ENCODE results near the gene NEDD9.

The NEDD9 gene

DNA sequence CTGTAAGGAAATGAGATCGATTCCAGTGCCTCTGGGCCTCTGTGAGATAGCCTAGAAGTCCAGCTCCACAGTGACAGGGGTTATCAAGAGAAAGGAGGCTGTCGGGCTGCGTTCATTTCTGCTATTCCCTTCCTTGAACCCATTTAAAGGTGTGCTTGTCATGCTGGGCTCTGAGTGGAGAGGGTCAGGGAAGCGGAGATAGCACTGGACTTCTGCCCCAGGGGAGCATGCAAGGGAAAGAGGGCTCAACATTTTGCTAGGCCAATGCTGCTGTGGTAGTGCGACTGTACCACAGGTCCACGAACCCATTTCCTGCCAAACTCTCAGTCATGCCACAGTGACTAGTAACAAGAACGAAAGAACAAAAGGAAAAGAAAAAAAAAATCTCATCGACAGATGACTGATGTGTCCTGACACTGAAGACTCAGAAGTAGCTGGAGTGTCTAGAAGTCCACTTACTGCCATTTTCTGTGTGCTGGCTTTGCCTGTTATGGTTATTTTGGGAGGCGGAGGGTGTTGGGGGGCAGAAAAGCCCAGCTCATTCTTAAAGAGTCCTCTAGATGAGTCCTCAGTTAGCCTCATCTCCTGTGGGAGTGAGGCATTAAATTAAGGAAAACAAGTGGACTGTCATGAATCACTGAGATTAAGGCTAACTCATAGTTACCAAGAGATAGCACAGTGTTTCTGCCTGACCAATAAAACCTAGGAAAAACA is 8.1 kb downstream of the NEDD9 start:
- Histone ChIP-seq H3K27ac (replicated peaks) (no peak overlapping the region), H3K27me3 (ENCODE audit: insufficient read depth, poor library complexity, severe bottlenecking) (no peaks in the 10 kb centered on the region), H3K4me3 (replicated peaks; ENCODE audit: insufficient read depth, low read length) (no peak overlapping the region)
- TF ChIP-seq SPI1 (IDR thresholded peaks at IDR 0.05; ENCODE audit: borderline replicate concordance, low read depth): no peak
- TF ChIP-seq, protein P1, sequence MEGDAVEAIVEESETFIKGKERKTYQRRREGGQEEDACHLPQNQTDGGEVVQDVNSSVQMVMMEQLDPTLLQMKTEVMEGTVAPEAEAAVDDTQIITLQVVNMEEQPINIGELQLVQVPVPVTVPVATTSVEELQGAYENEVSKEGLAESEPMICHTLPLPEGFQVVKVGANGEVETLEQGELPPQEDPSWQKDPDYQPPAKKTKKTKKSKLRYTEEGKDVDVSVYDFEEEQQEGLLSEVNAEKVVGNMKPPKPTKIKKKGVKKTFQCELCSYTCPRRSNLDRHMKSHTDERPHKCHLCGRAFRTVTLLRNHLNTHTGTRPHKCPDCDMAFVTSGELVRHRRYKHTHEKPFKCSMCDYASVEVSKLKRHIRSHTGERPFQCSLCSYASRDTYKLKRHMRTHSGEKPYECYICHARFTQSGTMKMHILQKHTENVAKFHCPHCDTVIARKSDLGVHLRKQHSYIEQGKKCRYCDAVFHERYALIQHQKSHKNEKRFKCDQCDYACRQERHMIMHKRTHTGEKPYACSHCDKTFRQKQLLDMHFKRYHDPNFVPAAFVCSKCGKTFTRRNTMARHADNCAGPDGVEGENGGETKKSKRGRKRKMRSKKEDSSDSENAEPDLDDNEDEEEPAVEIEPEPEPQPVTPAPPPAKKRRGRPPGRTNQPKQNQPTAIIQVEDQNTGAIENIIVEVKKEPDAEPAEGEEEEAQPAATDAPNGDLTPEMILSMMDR (IDR thresholded peaks at IDR 0.05; ENCODE audit: insufficient read depth, low read length): no peak
- no peak for TF ChIP-seq GABPA (IDR thresholded peaks at IDR 0.05; ENCODE audit: low read depth)
- TF ChIP-seq POLR2AphosphoS5 (IDR thresholded peaks at IDR 0.05; ENCODE audit: low read depth): no peak
- TF ChIP-seq REST (IDR thresholded peaks at IDR 0.05; ENCODE audit: insufficient replicate concordance, low read depth): no peak
- DNase-seq (ENCODE audit: low read depth in 1 of 2, low spot score in 1 of 2): no peak

DNA sequence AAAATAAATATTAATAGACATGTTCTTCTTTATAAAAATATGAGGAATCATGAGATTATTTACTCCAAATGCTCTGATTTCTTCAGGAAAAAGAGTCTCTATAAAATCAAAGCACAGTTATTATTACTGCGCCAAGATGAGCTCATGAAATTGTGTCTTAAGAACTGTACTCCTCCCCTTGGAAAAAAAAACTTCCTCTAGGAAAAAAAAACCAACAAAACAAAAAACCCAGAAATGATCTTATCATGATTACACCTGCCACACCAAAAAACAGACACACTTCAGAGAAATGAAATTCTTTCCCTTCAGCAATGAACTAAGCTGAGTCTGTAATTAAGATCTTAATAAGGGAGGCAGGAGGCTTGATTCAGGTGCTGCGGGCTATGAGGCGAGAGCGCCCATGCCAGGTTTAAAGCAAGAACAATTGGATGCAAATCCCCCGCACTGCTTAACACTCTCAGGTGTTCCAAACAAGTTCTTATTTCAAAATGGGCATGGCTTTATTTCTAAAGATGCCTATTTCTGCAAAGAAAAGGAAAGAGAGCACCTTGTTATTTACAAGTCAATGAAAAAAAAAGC is 9.1 kb downstream of the NEDD9 start:
- Histone ChIP-seq H3K4me3 (replicated peaks; ENCODE audit: insufficient read depth, low read length) (no peak overlapping the region), H3K27ac (replicated peaks) (no peak overlapping the region), H3K27me3 (ENCODE audit: insufficient read depth, poor library complexity, severe bottlenecking) (no peaks in the 10 kb centered on the region)
- TF ChIP-seq, protein P1 (IDR thresholded peaks at IDR 0.05; ENCODE audit: insufficient read depth, low read length): no peak
- no peak for TF ChIP-seq POLR2AphosphoS5 (IDR thresholded peaks at IDR 0.05; ENCODE audit: low read depth)
- TF ChIP-seq SPI1 (IDR thresholded peaks at IDR 0.05; ENCODE audit: borderline replicate concordance, low read depth): no peak
- no peak for TF ChIP-seq REST (IDR thresholded peaks at IDR 0.05; ENCODE audit: insufficient replicate concordance, low read depth)
- no peak for TF ChIP-seq GABPA (IDR thresholded peaks at IDR 0.05; ENCODE audit: low read depth)
- DNase-seq (ENCODE audit: low read depth in 1 of 2, low spot score in 1 of 2): no peak

DNA sequence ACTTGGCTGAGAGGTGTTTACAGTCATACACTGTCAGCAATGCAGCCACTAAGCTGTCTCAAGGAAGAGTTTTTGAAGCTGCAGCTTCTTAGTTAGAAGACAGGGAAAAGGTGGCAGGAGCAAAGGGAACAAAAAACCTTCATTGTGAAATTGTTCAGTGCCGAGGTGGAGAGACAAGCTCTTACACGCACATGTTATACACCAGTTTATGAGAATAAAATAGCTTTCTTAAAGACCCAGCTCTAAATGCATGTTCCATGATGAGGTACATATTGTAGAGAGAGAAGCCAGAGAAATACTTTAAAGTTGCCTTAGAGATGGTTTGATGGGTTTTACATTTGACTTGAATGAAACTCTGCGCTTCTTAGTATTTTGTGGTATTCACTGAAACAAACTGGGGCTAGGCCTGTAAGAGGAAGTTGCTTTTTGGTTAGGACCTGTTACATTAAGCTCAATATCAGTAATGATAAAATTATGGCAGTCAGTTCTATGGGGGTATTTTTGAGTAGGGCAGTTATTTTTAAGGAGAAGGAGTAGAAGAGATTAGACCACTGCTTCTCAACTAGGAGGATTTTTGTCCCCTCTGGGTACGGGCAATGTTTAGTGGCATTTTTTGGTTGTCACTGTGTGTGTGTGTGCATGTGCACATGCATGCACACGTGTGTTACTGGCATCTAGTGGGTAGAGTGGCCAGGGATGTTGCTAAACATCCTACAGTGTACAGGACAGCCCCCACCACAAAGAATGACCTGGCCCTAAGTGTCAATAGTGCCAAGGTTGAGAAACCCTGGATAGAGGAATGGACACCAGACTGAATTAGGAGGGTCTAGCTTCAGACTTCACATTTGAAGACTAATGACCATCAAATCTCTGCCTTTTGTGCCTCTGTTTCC is 9.8 kb downstream of the NEDD9 start:
- no peak for TF ChIP-seq POLR2AphosphoS5 (IDR thresholded peaks at IDR 0.05; ENCODE audit: low read depth)
- TF ChIP-seq, protein P1 (IDR thresholded peaks at IDR 0.05; ENCODE audit: insufficient read depth, low read length): no peak
- TF ChIP-seq SPI1 (IDR thresholded peaks at IDR 0.05; ENCODE audit: borderline replicate concordance, low read depth): peak; percentile 20; the same call in 1 of the 2 replicates
- TF ChIP-seq GABPA (IDR thresholded peaks at IDR 0.05; ENCODE audit: low read depth): no peak
- TF ChIP-seq REST (IDR thresholded peaks at IDR 0.05; ENCODE audit: insufficient replicate concordance, low read depth): no peak
- H3K4me3 ChIP-seq (replicated peaks; ENCODE audit: insufficient read depth, low read length): no peak overlapping the region
- H3K27me3 ChIP-seq (ENCODE audit: insufficient read depth, poor library complexity, severe bottlenecking): no peaks in the 10 kb centered on the region
- no peak overlapping the region for H3K27ac ChIP-seq (replicated peaks)
- no peak for DNase-seq (ENCODE audit: low read depth in 1 of 2, low spot score in 1 of 2)

Data from HL-60 (cell line).